Endothelial cell of umbilical vein (primary cell): ENCODE data around the gene LTB4R. TPM values are rescaled to one million over a fixed set of nuclear protein-coding genes. Genes with fewer than 3 reads are reported as not detected.

Source experiments
- BruUV-seq: library from RNA; stranded (reverse); fragments of 400-500 nt; replicated peaks from 2 replicates; lab custom pipeline; 2021; lab: Mats Ljungman, UMichigan
- CTCF ChIA-PET: fragments of 300-600, 350-600 bp; sonication (Branson Sonifier 250); formaldehyde crosslinking; loops from one replicate; lab custom pipeline; 2021; ENCODE audit warnings: antibody characterized with exemption, inconsistent platforms; lab: Charles Lee
- POLR2A ChIA-PET: fragments of 300-600, 350-600 bp; sonication (Branson Sonifier 250); formaldehyde crosslinking; loops from one replicate; lab custom pipeline; 2021; ENCODE audit warnings: antibody characterized with exemption, inconsistent platforms; lab: Charles Lee
- DNase-seq: peaks from one replicate; pipeline ENCODE4 v3.0.0-alpha.2; 2011; ENCODE audit warnings: low read depth, low spot score
- FAIRE-seq: peaks from 2 replicates; lab custom pipeline; 2011; peaks lifted over from hg19 to GRCh38; lab: Jason Lieb, UNC
- H2AFZ ChIP-seq: 2 replicates; pipeline ENCODE4 v1.6.0; 2012; ENCODE audit warnings: low read depth, low read length, control low read depth, inconsistent platforms
- H3K27ac ChIP-seq: 2 replicates; pipeline ENCODE4 v1.5.1; 2011; ENCODE audit warnings: low read depth, mild to moderate bottlenecking, control low read depth, low read length, moderate library complexity; ENCODE audit not compliant: insufficient read depth
- H3K27me3 ChIP-seq, 2 experiments: 2 replicates each; pipeline versions ENCODE4 v1.6.0 to v1.6.1; 2011; ENCODE audit warnings: low read length in 2 of 2, mixed read lengths in 1 of 2; ENCODE audit not compliant: control insufficient read depth in 2 of 2, insufficient read depth in 2 of 2
- H3K36me3 ChIP-seq, 2 experiments: 2 replicates in 1 of 2; 3 replicates in 1 of 2; pipeline ENCODE4 v1.5.1; 2011; ENCODE audit warnings: low read length in 2 of 2, mild to moderate bottlenecking in 1 of 2, moderate library complexity in 1 of 2; ENCODE audit not compliant: control insufficient read depth in 2 of 2, insufficient read depth in 2 of 2; ENCODE audit errors: extremely low read depth in 1 of 2
- H3K4me1 ChIP-seq: 3 replicates; pipeline ENCODE4 v1.5.1; 2011; ENCODE audit warnings: mild to moderate bottlenecking, low read length; ENCODE audit not compliant: control insufficient read depth, insufficient read depth; ENCODE audit errors: extremely low read depth
- H3K4me2 ChIP-seq: 2 replicates; pipeline ENCODE4 v1.6.1; 2011; ENCODE audit warnings: low read length, control low read depth, mixed read lengths; ENCODE audit not compliant: insufficient read depth
- H3K4me3 ChIP-seq, 3 experiments: fragments of 200-600 bp in 1 of 3; sonication (generic), shearing (Covaris generic) in 1 of 3; replicated peaks in 1 of 3; 2 replicates each; pipeline ENCODE4 v1.5.1; 2011 to 2016; ENCODE audit warnings: control low read depth in 3 of 3, low read length in 3 of 3, mild to moderate bottlenecking in 2 of 3, inconsistent platforms in 1 of 3, low read depth in 1 of 3, moderate library complexity in 1 of 3; ENCODE audit not compliant: insufficient read depth in 1 of 3
- H3K79me2 ChIP-seq: 2 replicates; pipeline ENCODE4 v1.6.0; 2012; ENCODE audit warnings: low read length, inconsistent platforms; ENCODE audit not compliant: control insufficient read depth, insufficient read depth
- H3K9ac ChIP-seq: replicated peaks from 2 replicates; pipeline ENCODE3; 2011; ENCODE audit warnings: low read length, control low read depth; ENCODE audit not compliant: insufficient read depth; ENCODE audit errors: extremely low read depth
- H3K9me1 ChIP-seq: replicated peaks from 3 replicates; pipeline ENCODE4 v1.6.0; 2011; ENCODE audit warnings: mild to moderate bottlenecking, low read length; ENCODE audit not compliant: control insufficient read depth, insufficient read depth; ENCODE audit errors: extremely low read depth
- H3K9me3 ChIP-seq: replicated peaks from 2 replicates; pipeline ENCODE4 v1.5.1; 2012; ENCODE audit warnings: low read length, inconsistent platforms; ENCODE audit not compliant: control insufficient read depth, insufficient read depth
- H4K20me1 ChIP-seq: replicated peaks from 2 replicates; pipeline ENCODE3; 2011; ENCODE audit warnings: mild to moderate bottlenecking, low read length; ENCODE audit not compliant: control insufficient read depth, insufficient read depth; ENCODE audit errors: extremely low read depth
- POLR2A ChIP-seq: IDR thresholded peaks from 2 replicates; pipeline ENCODE4 v1.6.1; 2012; ENCODE audit warnings: low read depth, mild to moderate bottlenecking, control low read depth, low read length
- POLR2AphosphoS5 ChIP-seq: IDR thresholded peaks from 2 replicates; pipeline ENCODE4 v1.6.1; 2012; ENCODE audit warnings: low read depth, mild to moderate bottlenecking, control low read depth, low read length, moderate library complexity; ENCODE audit not compliant: insufficient read depth
- dilution Hi-C: fragments of 300-500 bp; cut with MboI; formaldehyde crosslinking; loops from one replicate; pipeline ENCODE4 v1.15.0; 2019; ENCODE audit warnings: low sequenced_read_pairs; ENCODE audit not compliant: extremely low pct_ligation_motif_present
- intact Hi-C: fragments of 100-400 bp; cut with micrococcal nuclease; formaldehyde crosslinking; loops from one replicate; pipeline ENCODE4 v1.10.0; 2022
- polyA plus RNA-seq, 4 experiments: library from polyadenylated mRNA; depleted of rRNA in 3 of 4; stranded (reverse) in 3 of 4; unstranded in 1 of 4; fragments of >200 nt; gene quantifications; 2 replicates each; pipeline versions ENCODE4 v1.2.1 to v1.2.3, GENCODE V29; 2011 to 2012; ENCODE audit warnings: missing spikeins in 1 of 4
- total RNA-seq: library from RNA; stranded (reverse); gene quantifications from 2 replicates; pipeline ENCODE4 v1.2.3, GENCODE V29; 2021

Gene LTB4R
- total and polyA plus RNA-seq, 2 donors (not counting 3 experiments of a cell fraction or from before 2014, with no cell fraction given), result 9.1 to 10.5 TPM

- peak overlapping the region; percentile 58 for H3K9ac ChIP-seq
- peaks cover 5 to 30% of the 10 kb centered on the region in 2 experiments for H3K36me3 ChIP-seq
- no peaks in the 10 kb centered on the region for H3K9me3 ChIP-seq
- intact Hi-C loops (no loop called here), dilution Hi-C loops (no loop called here)
- H3K4me2 ChIP-seq, result peak overlapping the region; percentile 90
- peak overlapping the region; percentile 79 to 85 (median 82) for H3K4me3 ChIP-seq
- peaks cover 22% of the 10 kb centered on the region for H3K4me1 ChIP-seq
- CTCF ChIA-PET, result interaction anchor here (0.9 to 5.5 kb wide), 8 partner anchors 9 to 242 kb away, joined by 3 to 199 read pairs (median 12); partner anchors contain the start of genes CHMP4A, CIDEB, IRF9 and LTB4R
- H3K27me3 ChIP-seq, result no peaks in the 10 kb centered on the region
- no peak for FAIRE-seq
- no peaks in the 10 kb centered on the region for H4K20me1 ChIP-seq
- no TSS peak for BruUV-seq
- no peak for DNase-seq
- peak overlapping the region; percentile 19 for H3K27ac ChIP-seq
- H2AFZ ChIP-seq, result peak overlapping the region; percentile 24
- H3K79me2 ChIP-seq, result peaks cover 11% of the 10 kb centered on the region
- TF ChIP-seq POLR2AphosphoS5, result no peak
- no peak for TF ChIP-seq POLR2A
- no peaks in the 10 kb centered on the region for H3K9me1 ChIP-seq
- POLR2A ChIA-PET, result interaction anchor here (0.6 kb wide), 1 partner anchor 40 kb away, joined by 3 read pairs; no protein-coding TSS in a partner anchor
Observed at GRCh38 chr14:24300326-24300980, 10.8 kb upstream of the LTB4R start.

DNA sequence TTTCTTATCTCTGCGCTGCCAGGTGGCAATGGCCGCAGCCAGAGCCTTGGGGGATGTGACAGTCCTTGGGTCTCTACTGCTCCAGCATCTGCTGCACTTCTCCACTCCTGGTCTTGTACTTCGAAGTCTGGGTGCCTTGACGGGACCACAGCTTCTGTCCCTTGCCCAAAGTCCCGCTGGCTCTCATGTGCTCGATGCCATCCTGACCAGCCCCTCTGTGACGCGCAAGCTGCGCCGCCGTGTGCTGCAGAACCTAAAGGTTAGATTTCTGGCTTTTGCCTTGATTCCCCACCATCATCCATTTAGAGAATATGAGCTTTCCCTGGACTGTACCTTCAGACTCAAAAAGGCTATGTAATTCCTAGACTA, 7.3 kb upstream of the LTB4R start:
- H3K4me3 ChIP-seq, result no peak overlapping the region
- H3K4me1 ChIP-seq, result peaks cover 12% of the 10 kb centered on the region
- FAIRE-seq, result no peak
- DNase-seq, result no peak
- ChIA-PET CTCF (interaction anchor here (1.7 kb wide), 1 partner anchor 128 kb away, joined by 5 read pairs; no protein-coding TSS in a partner anchor), POLR2A (no interaction called here)
- intact Hi-C loops, result no loop called here
- no TSS peak for BruUV-seq
- dilution Hi-C loops, result no loop called here
- peaks cover 11% of the 10 kb centered on the region for H3K79me2 ChIP-seq
- H3K36me3 ChIP-seq, result peaks cover 0 to 37% of the 10 kb centered on the region in 2 experiments
- H4K20me1 ChIP-seq, result no peaks in the 10 kb centered on the region
- no peaks in the 10 kb centered on the region for H3K9me1 ChIP-seq
- no peak overlapping the region for H3K9ac ChIP-seq
- H3K9me3 ChIP-seq, result no peaks in the 10 kb centered on the region
- H3K4me2 ChIP-seq, result no peak overlapping the region
- no peaks in the 10 kb centered on the region for H3K27me3 ChIP-seq
- H3K27ac ChIP-seq, result no peak overlapping the region
- TF ChIP-seq POLR2AphosphoS5, result no peak
- no peak overlapping the region for H2AFZ ChIP-seq
